Measurements from ENCODE around the gene SPPL2C. TPM values are rescaled to one million over a fixed set of nuclear protein-coding genes. Genes with fewer than 3 reads are reported as not detected.

The SPPL2C gene
- total and polyA plus RNA-seq, 2 donors: not detected

DNA sequence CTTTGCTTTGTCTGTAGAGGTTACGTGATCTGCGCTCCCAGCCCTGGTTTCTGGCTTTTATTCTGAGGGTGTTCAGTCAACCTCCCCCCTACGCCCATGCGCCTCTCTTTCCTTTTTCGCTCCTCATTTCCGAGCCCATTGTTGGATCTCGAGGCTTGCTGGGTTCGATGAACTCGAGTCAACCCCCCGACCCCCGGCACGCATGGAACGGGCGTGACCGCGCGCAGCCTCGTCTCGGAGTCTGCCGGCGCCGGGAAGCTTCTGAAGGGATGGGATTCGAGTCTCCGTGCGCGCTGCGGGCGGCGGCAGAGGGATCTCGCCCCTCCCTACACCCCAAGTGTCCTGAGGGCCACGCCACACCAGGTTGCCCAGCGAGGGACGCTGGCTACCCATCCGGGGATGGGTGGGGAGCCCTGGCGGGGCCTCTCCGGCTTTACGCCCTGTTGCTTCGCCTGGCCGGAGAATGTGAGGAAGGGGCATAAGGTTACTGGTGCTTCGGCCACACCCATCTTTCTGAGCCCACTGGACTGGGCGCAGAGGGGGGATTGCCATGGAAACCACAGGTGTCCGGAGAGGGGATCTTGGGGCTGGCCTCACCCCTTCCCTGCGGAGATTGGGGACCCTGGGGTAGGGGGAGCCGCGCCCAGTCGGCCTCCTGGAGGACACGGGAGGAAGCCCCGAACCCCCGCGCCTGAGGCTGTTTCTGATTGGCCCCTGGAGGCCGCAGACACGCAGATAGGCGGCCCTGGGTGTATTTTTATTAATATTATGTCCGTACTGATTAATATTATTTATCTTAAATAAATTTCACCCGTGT, 51.5 kb downstream of the SPPL2C start:
- WGBS: 12% methylated on average over 55 of the region's 55 CpGs
- H3K4me1 ChIP-seq (ENCODE audit: control insufficient read depth in 2 of 2, insufficient read depth in 2 of 2, low read length in 2 of 2): peaks cover 9 to 16% of the 10 kb centered on the region in 2 donors
- no peak for DNase-seq (ENCODE audit: low read depth in 6 of 9, low spot score in 9 of 9)
- no peak overlapping the region for H3K27ac ChIP-seq (ENCODE audit: low read depth in 1 of 2, low read length in 1 of 2)
- peaks cover 0 to 7% of the 10 kb centered on the region in 2 donors for H3K9me3 ChIP-seq (ENCODE audit: control insufficient read depth in 2 of 2, insufficient read depth in 1 of 2, low read length in 1 of 2)
- peak overlapping the region in 1 of 2 donors; percentile 53 for H3K4me3 ChIP-seq (ENCODE audit: low read length in 2 of 2)
- no peaks in the 10 kb centered on the region for H3K36me3 ChIP-seq (ENCODE audit: control insufficient read depth in 2 of 2, insufficient read depth in 2 of 2, low read length in 1 of 2)
- H3K27me3 ChIP-seq (ENCODE audit: control insufficient read depth in 2 of 2, insufficient read depth in 1 of 2, low read length in 1 of 2): peaks cover 72 to 98% of the 10 kb centered on the region in 2 donors

Other genes starting within 250 kb of the SPPL2C start
- 0.05 TPM for gene CRHR1, start 60.6 kb upstream of the SPPL2C start, total RNA-seq
- gene CRHR1, start 60.6 kb upstream of the SPPL2C start, polyA plus RNA-seq: 0.32 TPM
- gene MAPT, start 49.7 kb downstream of the SPPL2C start, total RNA-seq: 0.57 TPM
- gene MAPT, start 49.7 kb downstream of the SPPL2C start, polyA plus RNA-seq: 0.84 TPM
- gene STH, start 154.4 kb downstream of the SPPL2C start, total RNA-seq: not detected
- not detected for gene STH, start 154.4 kb downstream of the SPPL2C start, polyA plus RNA-seq